PC-9 (cell line): ENCODE data around the gene ATP2C2. TPM values are rescaled to one million over a fixed set of nuclear protein-coding genes. Genes with fewer than 3 reads are reported as not detected.

ENCODE experiments used
- BruUV-seq: library from RNA; stranded (reverse); fragments of 400-500 nt; replicated peaks from 2 replicates; lab custom pipeline; 2021; lab: Mats Ljungman, UMichigan
- CTCF ChIA-PET: fragments of 300-600 bp; sonication (Branson Sonifier 250); formaldehyde crosslinking; loops from one replicate; lab custom pipeline; 2022; ENCODE audit warnings: antibody characterized with exemption; lab: Charles Lee
- POLR2A ChIA-PET: fragments of 300-600 bp; sonication (Branson Sonifier 250); formaldehyde crosslinking; loops from one replicate; lab custom pipeline; 2022; ENCODE audit warnings: antibody characterized with exemption; ENCODE audit not compliant: unreplicated experiment; lab: Charles Lee
- DNase-seq, 2 experiments: peaks; one replicate each; pipeline versions ENCODE4 v3.0.0 to v3.0.0-alpha.2; 2015 to 2022; ENCODE audit warnings: mixed read lengths in 1 of 2
- H2AFZ ChIP-seq: fragments of 200-600 bp; sonication (generic); 2 replicates; pipeline ENCODE4 v1.8.1; 2017; ENCODE audit warnings: antibody characterized with exemption
- H3F3A ChIP-seq: fragments of 200-600 bp; sonication (generic); 2 replicates; pipeline ENCODE4 v1.8.1; 2017; ENCODE audit warnings: antibody characterized with exemption, mild to moderate bottlenecking, low read depth; ENCODE audit not compliant: insufficient read depth
- H3K27ac ChIP-seq: fragments of 200-600 bp; sonication (generic); 2 replicates; pipeline ENCODE4 v1.6.1; 2016; ENCODE audit warnings: mixed run types
- H3K27me3 ChIP-seq: fragments of 200-600 bp; sonication (generic); 2 replicates; pipeline ENCODE4 v1.6.1; 2016; ENCODE audit warnings: low read depth, mixed run types; ENCODE audit not compliant: insufficient read depth
- H3K36me3 ChIP-seq: fragments of 200-600 bp; sonication (generic); 2 replicates; pipeline ENCODE4 v1.6.1; 2016; ENCODE audit warnings: low read depth, mixed run types
- H3K4me1 ChIP-seq: fragments of 200-600 bp; sonication (generic); replicated peaks from 2 replicates; pipeline ENCODE4 v1.6.1; 2016; ENCODE audit warnings: mixed run types; ENCODE audit not compliant: insufficient read depth
- H3K4me2 ChIP-seq: fragments of 200-600 bp; sonication (generic); 2 replicates; pipeline ENCODE4 v1.6.1; 2017; ENCODE audit warnings: mixed run types
- H3K4me3 ChIP-seq: fragments of 200-600 bp; sonication (generic); 2 replicates; pipeline ENCODE4 v1.6.1; 2016; ENCODE audit warnings: mixed run types
- H3K79me2 ChIP-seq: fragments of 200-600 bp; sonication (generic); 2 replicates; pipeline ENCODE4 v1.6.1; 2017; ENCODE audit warnings: low read depth, mixed run types
- H3K9me2 ChIP-seq: fragments of 200-600 bp; sonication (generic); 2 replicates; pipeline ENCODE4 v1.8.1; 2017; ENCODE audit warnings: mild to moderate bottlenecking; ENCODE audit not compliant: insufficient read depth
- H3K9me3 ChIP-seq: fragments of 200-600 bp; sonication (generic); 2 replicates; pipeline ENCODE4 v1.8.1; 2016; ENCODE audit warnings: low read depth; ENCODE audit not compliant: insufficient read depth
- H4K20me1 ChIP-seq: fragments of 200-600 bp; sonication (generic); 2 replicates; pipeline ENCODE4 v1.8.1; 2017; ENCODE audit not compliant: insufficient read depth
- CTCF ChIP-seq: fragments of 200-600 bp; sonication (generic); conservative IDR thresholded peaks from 2 replicates; pipeline ENCODE4 v1.6.1; 2017; ENCODE audit warnings: mixed run types, antibody characterized with exemption, mild to moderate bottlenecking, moderate library complexity
- EZH2 ChIP-seq: fragments of 200-600 bp; sonication (generic); IDR thresholded peaks from 2 replicates; pipeline ENCODE4 v1.8.0; 2017; ENCODE audit warnings: antibody characterized with exemption, low read depth
- intact Hi-C: fragments of 100-400 bp; cut with micrococcal nuclease; formaldehyde crosslinking; loops from one replicate; pipeline ENCODE4 v1.10.0; 2022; ENCODE audit not compliant: unreplicated experiment
- total RNA-seq: library from RNA; stranded (reverse); gene quantifications from 2 replicates; pipeline ENCODE4 v1.2.3, GENCODE V29; 2021

The ATP2C2 gene
- total RNA-seq, 1 experiment from 2014 or later = 17.2 TPM

- BruUV-seq = no TSS peak
- ChIA-PET CTCF (no interaction called here), POLR2A (no interaction called here)
- intact Hi-C loops = no loop called here
- no peaks in the 10 kb centered on the region for H3K36me3 ChIP-seq
- no peak for DNase-seq
- H3K9me2 ChIP-seq = no peaks in the 10 kb centered on the region
- no peaks in the 10 kb centered on the region for H3K79me2 ChIP-seq
- H3K27ac ChIP-seq = no peak overlapping the region
- no peaks in the 10 kb centered on the region for H3K4me1 ChIP-seq
- H3K4me3 ChIP-seq = no peak overlapping the region
- H3K27me3 ChIP-seq = no peaks in the 10 kb centered on the region
- no peaks in the 10 kb centered on the region for H3F3A ChIP-seq
- no peak overlapping the region for H2AFZ ChIP-seq
- TF ChIP-seq CTCF (no peak), EZH2 (no peak)
- no peaks in the 10 kb centered on the region for H3K9me3 ChIP-seq
- H3K4me2 ChIP-seq = no peak overlapping the region
- no peaks in the 10 kb centered on the region for H4K20me1 ChIP-seq
These were observed 53.0 kb downstream of the ATP2C2 start for GRCh38 chr16:84421081-84421937.

GRCh38 chr16:84421938-84422220 is 53.5 kb downstream of the ATP2C2 start:
- H2AFZ ChIP-seq = no peak overlapping the region
- no peaks in the 10 kb centered on the region for H3K9me2 ChIP-seq
- no peaks in the 10 kb centered on the region for H3K9me3 ChIP-seq
- ChIA-PET CTCF (no interaction called here), POLR2A (no interaction called here)
- no TSS peak for BruUV-seq
- intact Hi-C loops = no loop called here
- no peaks in the 10 kb centered on the region for H3K36me3 ChIP-seq
- H4K20me1 ChIP-seq = no peaks in the 10 kb centered on the region
- H3K4me3 ChIP-seq = no peak overlapping the region
- H3K27ac ChIP-seq = no peak overlapping the region
- no peaks in the 10 kb centered on the region for H3K4me1 ChIP-seq
- H3K79me2 ChIP-seq = no peaks in the 10 kb centered on the region
- TF ChIP-seq CTCF = no peak
- no peak for TF ChIP-seq EZH2
- no peak overlapping the region for H3K4me2 ChIP-seq
- H3F3A ChIP-seq = no peaks in the 10 kb centered on the region
- DNase-seq = no peak
- no peaks in the 10 kb centered on the region for H3K27me3 ChIP-seq

GRCh38 chr16:84423416-84423837 is 55.1 kb downstream of the ATP2C2 start:
- Histone ChIP-seq H3K27ac (no peak overlapping the region), H3F3A (no peaks in the 10 kb centered on the region), H3K4me2 (no peak overlapping the region), H3K9me2 (no peaks in the 10 kb centered on the region), H3K4me3 (no peak overlapping the region), H3K27me3 (no peaks in the 10 kb centered on the region), H3K79me2 (no peaks in the 10 kb centered on the region), H3K36me3 (no peaks in the 10 kb centered on the region), H4K20me1 (no peaks in the 10 kb centered on the region), H3K9me3 (no peaks in the 10 kb centered on the region), H3K4me1 (no peaks in the 10 kb centered on the region), H2AFZ (no peak overlapping the region; the same call in 1 of the 2 replicates)
- POLR2A ChIA-PET = no interaction called here
- CTCF ChIA-PET = no interaction called here
- DNase-seq = peak in 1 of 2 experiments; percentile 53
- intact Hi-C loops = no loop called here
- BruUV-seq = no TSS peak
- TF ChIP-seq EZH2 = no peak
- no peak for TF ChIP-seq CTCF
